HL-60 (cell line): ENCODE measurements around the gene ALK.

Experiments
- GABPA ChIP-seq: IDR thresholded peaks from 2 replicates; pipeline ENCODE4 v1.6.1; 2012; ENCODE audit warnings: low read depth
- POLR2AphosphoS5 ChIP-seq: IDR thresholded peaks from 2 replicates; pipeline ENCODE4 v1.6.1; 2012; ENCODE audit warnings: low read depth
- SPI1 ChIP-seq: IDR thresholded peaks from 2 replicates; pipeline ENCODE4 v1.6.1; 2012; ENCODE audit warnings: low read depth, mild to moderate bottlenecking, borderline replicate concordance
- TF ChIP-seq, protein P1 (sequence below): IDR thresholded peaks from one replicate; pipeline ENCODE4 v1.5.1; 2011; ENCODE audit warnings: low read length, control low read depth, inconsistent platforms; ENCODE audit not compliant: insufficient read depth
- TF ChIP-seq, protein P2 (sequence below): IDR thresholded peaks from 2 replicates; pipeline ENCODE4 v1.6.1; 2012; ENCODE audit warnings: low read depth; ENCODE audit not compliant: insufficient replicate concordance

DNA sequence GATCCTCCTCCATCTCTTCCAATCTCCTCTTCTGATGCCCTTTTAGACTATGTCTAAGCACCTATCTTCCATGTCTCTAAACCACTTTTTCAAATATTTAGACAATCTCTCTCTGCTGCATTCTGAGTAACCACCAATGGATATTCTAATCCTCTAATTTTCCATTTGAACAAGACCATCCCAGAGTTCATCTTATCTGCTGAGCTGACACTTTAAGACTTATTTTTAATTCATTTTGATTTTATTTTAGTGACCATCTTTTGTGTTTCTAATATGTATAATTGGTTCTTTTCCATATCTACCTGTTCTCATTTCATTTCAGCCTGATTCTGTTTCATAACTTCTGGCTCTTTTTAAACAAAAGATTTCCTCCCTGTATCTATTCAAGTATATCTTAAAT is 436.3 kb downstream of the ALK start:
- TF ChIP-seq, protein P1, sequence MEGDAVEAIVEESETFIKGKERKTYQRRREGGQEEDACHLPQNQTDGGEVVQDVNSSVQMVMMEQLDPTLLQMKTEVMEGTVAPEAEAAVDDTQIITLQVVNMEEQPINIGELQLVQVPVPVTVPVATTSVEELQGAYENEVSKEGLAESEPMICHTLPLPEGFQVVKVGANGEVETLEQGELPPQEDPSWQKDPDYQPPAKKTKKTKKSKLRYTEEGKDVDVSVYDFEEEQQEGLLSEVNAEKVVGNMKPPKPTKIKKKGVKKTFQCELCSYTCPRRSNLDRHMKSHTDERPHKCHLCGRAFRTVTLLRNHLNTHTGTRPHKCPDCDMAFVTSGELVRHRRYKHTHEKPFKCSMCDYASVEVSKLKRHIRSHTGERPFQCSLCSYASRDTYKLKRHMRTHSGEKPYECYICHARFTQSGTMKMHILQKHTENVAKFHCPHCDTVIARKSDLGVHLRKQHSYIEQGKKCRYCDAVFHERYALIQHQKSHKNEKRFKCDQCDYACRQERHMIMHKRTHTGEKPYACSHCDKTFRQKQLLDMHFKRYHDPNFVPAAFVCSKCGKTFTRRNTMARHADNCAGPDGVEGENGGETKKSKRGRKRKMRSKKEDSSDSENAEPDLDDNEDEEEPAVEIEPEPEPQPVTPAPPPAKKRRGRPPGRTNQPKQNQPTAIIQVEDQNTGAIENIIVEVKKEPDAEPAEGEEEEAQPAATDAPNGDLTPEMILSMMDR, result no peak
- TF ChIP-seq GABPA (no peak), POLR2AphosphoS5 (no peak), SPI1 (no peak)
- TF ChIP-seq, protein P2, sequence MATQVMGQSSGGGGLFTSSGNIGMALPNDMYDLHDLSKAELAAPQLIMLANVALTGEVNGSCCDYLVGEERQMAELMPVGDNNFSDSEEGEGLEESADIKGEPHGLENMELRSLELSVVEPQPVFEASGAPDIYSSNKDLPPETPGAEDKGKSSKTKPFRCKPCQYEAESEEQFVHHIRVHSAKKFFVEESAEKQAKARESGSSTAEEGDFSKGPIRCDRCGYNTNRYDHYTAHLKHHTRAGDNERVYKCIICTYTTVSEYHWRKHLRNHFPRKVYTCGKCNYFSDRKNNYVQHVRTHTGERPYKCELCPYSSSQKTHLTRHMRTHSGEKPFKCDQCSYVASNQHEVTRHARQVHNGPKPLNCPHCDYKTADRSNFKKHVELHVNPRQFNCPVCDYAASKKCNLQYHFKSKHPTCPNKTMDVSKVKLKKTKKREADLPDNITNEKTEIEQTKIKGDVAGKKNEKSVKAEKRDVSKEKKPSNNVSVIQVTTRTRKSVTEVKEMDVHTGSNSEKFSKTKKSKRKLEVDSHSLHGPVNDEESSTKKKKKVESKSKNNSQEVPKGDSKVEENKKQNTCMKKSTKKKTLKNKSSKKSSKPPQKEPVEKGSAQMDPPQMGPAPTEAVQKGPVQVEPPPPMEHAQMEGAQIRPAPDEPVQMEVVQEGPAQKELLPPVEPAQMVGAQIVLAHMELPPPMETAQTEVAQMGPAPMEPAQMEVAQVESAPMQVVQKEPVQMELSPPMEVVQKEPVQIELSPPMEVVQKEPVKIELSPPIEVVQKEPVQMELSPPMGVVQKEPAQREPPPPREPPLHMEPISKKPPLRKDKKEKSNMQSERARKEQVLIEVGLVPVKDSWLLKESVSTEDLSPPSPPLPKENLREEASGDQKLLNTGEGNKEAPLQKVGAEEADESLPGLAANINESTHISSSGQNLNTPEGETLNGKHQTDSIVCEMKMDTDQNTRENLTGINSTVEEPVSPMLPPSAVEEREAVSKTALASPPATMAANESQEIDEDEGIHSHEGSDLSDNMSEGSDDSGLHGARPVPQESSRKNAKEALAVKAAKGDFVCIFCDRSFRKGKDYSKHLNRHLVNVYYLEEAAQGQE, result no peak
